Gastrocnemius medialis (tissue), 4 donors: Measurements from ENCODE around the gene IGF2BP2. TPM values are rescaled to one million over a fixed set of nuclear protein-coding genes. Genes with fewer than 3 reads are reported as not detected.
"Not testable (repeated sequence)": the region's sequence is repeated elsewhere in the genome, so short reads cannot be mapped to it uniquely, and the experiment has no call there.

Source experiments
- ATAC-seq, 2 donors: fragments of 150-250 bp; one replicate each; pipeline ENCODE4 v1.9.1; 2016
- DNase-seq, 2 donors: peaks; one replicate each; pipeline ENCODE4 v3.0.0-alpha.2; 2019
- H3K27ac ChIP-seq, 4 donors: fragments of 200-600 bp; sonication (generic); 1 replicate in 1 of 4; 2 replicates in 3 of 4; pipeline ENCODE4 v1.5.1; 2016 to 2018; ENCODE audit warnings: mild to moderate bottlenecking in 2 of 4, moderate library complexity in 1 of 4
- H3K27me3 ChIP-seq, 3 donors: fragments of 200-600 bp; sonication (generic) in 2 of 3; 1 replicate in 1 of 3; 2 replicates in 2 of 3; pipeline versions ENCODE4 v1.5.1 to v1.6.0; 2016 to 2019; ENCODE audit warnings: mild to moderate bottlenecking in 1 of 3, moderate library complexity in 1 of 3
- H3K36me3 ChIP-seq, 2 donors: fragments of 200-600 bp; sonication (generic) in 1 of 2; one replicate each; pipeline ENCODE4 v1.5.1; 2017 to 2018
- H3K4me1 ChIP-seq, 2 donors: fragments of 200-600 bp; sonication (generic) in 1 of 2; one replicate each; pipeline ENCODE4 v1.5.1; 2016 to 2017; ENCODE audit warnings: mild to moderate bottlenecking in 2 of 2
- H3K4me3 ChIP-seq, 4 donors: fragments of 200-600 bp; sonication (generic) in 3 of 4; 1 replicate in 1 of 4; 2 replicates in 3 of 4; pipeline ENCODE4 v1.5.1; 2016 to 2019; ENCODE audit warnings: mild to moderate bottlenecking in 2 of 4
- H3K9me3 ChIP-seq, 3 donors: fragments of 200-600 bp; sonication (generic) in 2 of 3; 1 replicate in 1 of 3; 2 replicates in 2 of 3; pipeline ENCODE4 v1.5.1; 2016 to 2019
- POLR2A ChIP-seq, 2 donors: fragments of 450-650 bp; IDR thresholded peaks; one replicate each; pipeline ENCODE4 v1.6.1; 2017; ENCODE audit warnings: antibody characterized with exemption in 2 of 2, mild to moderate bottlenecking in 2 of 2, moderate library complexity in 2 of 2
- in situ Hi-C, 4 donors: fragments of 200-750 bp; cut with MboI; loops; one replicate each; pipeline versions ENCODE4 v1.15.0 to v1.8.0; 2017; ENCODE audit warnings: low sequenced_read_pairs in 4 of 4
- intact Hi-C: fragments of 100-400 bp; cut with DNase I; formaldehyde crosslinking; loops from one replicate; pipeline ENCODE4 v1.15.1; 2023; ENCODE audit warnings: low total_unique reads
- total RNA-seq, 4 donors: library from RNA; depleted of rRNA; stranded (reverse); fragments of >200 nt; gene quantifications; one replicate each; pipeline versions ENCODE4 v1.1.0 to v1.2.3, GENCODE V29; 2016
- TF ChIP-seq, protein P1 (sequence below), 5 experiments: fragments of 450-650 bp in 3 of 5; fragments of 200-600 bp in 2 of 5; sonication (generic) in 2 of 5; IDR thresholded peaks in 4 of 5; conservative IDR thresholded peaks in 1 of 5; 1 replicate in 4 of 5; 2 replicates in 1 of 5; pipeline ENCODE4 v1.5.1; 2016 to 2019; ENCODE audit warnings: antibody characterized with exemption in 5 of 5, mild to moderate bottlenecking in 3 of 5, moderate library complexity in 3 of 5

The IGF2BP2 gene
- total RNA-seq, 4 donors from 2014 or later, result 0.97 to 6.3 (median 1.7) TPM

DNA sequence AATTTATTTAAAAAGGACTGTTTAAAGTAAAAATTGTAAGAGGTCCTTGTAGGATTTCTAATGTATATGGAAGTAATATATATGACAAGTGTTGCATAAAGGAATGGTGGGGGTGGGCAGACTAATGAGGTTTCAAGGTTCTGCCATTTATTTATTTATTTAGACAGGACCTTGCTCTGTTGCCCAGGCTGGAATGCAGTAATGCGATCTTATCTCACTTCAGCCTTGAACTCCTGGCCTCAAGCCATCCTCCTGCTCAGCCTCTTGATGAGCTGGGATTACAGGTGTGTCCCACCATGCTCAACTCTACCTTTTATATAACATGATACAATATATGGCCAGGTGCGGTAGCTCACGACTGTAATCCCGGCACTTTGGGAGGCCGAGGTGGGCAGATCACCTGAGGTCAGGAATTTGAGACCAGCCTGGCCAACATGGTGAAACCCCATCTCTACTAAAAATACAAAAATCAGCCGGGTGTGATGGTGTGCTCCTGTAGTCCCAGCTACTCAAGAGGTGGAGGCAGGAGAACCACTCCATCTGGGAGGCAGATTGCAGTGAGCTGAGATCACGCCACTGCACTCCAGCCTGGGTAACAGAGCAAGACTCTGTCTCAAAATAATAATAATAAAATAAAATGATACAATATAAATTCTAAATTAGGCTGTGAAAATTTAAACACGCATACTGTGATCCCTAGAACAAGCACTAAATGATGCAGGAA lies 33.8 kb upstream of the IGF2BP2 start:
- Histone ChIP-seq H3K4me1 (no peaks in the 10 kb centered on the region), H3K4me3 (no peak overlapping the region), H3K27ac (no peak overlapping the region), H3K9me3 (peaks cover 0 to 7% (median 4%) of the 10 kb centered on the region in 3 donors), H3K36me3 (no peaks in the 10 kb centered on the region), H3K27me3 (no peaks in the 10 kb centered on the region)
- DNase-seq (no peak), ATAC-seq (no peak)
- intact Hi-C loops (no loop called here), in situ Hi-C loops (no loop called here)
- TF ChIP-seq POLR2A (IDR thresholded peaks at IDR 0.05), result no peak
- TF ChIP-seq, protein P1, sequence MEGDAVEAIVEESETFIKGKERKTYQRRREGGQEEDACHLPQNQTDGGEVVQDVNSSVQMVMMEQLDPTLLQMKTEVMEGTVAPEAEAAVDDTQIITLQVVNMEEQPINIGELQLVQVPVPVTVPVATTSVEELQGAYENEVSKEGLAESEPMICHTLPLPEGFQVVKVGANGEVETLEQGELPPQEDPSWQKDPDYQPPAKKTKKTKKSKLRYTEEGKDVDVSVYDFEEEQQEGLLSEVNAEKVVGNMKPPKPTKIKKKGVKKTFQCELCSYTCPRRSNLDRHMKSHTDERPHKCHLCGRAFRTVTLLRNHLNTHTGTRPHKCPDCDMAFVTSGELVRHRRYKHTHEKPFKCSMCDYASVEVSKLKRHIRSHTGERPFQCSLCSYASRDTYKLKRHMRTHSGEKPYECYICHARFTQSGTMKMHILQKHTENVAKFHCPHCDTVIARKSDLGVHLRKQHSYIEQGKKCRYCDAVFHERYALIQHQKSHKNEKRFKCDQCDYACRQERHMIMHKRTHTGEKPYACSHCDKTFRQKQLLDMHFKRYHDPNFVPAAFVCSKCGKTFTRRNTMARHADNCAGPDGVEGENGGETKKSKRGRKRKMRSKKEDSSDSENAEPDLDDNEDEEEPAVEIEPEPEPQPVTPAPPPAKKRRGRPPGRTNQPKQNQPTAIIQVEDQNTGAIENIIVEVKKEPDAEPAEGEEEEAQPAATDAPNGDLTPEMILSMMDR (IDR thresholded peaks at IDR 0.05 in 4 of 5, conservative IDR thresholded peaks at IDR 0.05 in 1 of 5), result no peak

DNA sequence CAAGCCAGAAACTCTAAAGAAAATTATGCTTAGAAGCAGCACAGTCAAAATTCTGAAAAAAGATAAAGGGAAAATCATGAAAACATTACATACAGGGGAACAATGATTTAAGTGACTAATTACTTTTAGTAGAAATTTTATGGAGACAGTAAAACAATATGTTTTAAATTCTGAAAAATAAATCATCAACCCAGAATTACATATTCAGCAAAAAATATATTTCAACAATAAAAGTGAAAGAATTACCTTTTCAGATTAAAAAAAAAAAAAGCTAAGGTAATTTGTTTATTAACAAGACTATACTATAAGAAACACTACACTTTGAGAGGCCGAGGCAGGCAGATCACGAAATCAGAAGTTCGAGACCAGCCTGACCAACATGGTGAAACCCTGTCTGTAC lies 32.4 kb upstream of the IGF2BP2 start:
- intact Hi-C loops, result no loop called here
- no peak for DNase-seq
- Histone ChIP-seq H3K27me3 (no peaks in the 10 kb centered on the region), H3K4me3 (no peak overlapping the region), H3K27ac (no peak overlapping the region), H3K9me3 (peaks cover 0 to 7% (median 4%) of the 10 kb centered on the region in 3 donors), H3K4me1 (no peaks in the 10 kb centered on the region), H3K36me3 (no peaks in the 10 kb centered on the region)
- TF ChIP-seq, protein P1 (IDR thresholded peaks at IDR 0.05 in 4 of 5, conservative IDR thresholded peaks at IDR 0.05 in 1 of 5), result no peak
- TF ChIP-seq POLR2A (IDR thresholded peaks at IDR 0.05), result no peak
- no peak for ATAC-seq
- in situ Hi-C loops, result no loop called here

DNA sequence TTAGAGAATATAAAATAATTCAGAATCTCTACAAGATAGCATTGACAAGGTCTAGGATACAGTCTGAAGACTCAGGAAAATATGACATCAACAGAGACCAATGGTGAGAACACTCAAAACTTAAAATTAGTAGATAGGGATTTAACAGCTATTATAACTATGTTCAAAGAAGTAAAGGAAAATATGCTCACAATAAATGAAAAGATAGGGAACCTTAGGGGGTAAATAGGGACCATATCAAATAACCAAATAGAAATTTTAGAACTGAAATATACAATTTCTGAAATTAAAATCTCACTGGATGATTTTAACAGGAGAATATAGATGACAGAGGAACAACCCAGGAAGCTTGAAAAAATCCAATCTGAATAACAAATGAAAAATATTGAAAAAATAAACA lies 31.8 kb upstream of the IGF2BP2 start:
- H3K27ac ChIP-seq, result no peak overlapping the region
- no peaks in the 10 kb centered on the region for H3K27me3 ChIP-seq
- peaks cover 0 to 7% (median 4%) of the 10 kb centered on the region in 3 donors for H3K9me3 ChIP-seq
- no peaks in the 10 kb centered on the region for H3K4me1 ChIP-seq
- ATAC-seq (no peak), DNase-seq (no peak)
- TF ChIP-seq, protein P1 (IDR thresholded peaks at IDR 0.05 in 4 of 5, conservative IDR thresholded peaks at IDR 0.05 in 1 of 5), result no peak
- no peak for TF ChIP-seq POLR2A (IDR thresholded peaks at IDR 0.05)
- in situ Hi-C loops, result no loop called here
- H3K4me3 ChIP-seq, result no peak overlapping the region
- intact Hi-C loops, result no loop called here
- H3K36me3 ChIP-seq, result no peaks in the 10 kb centered on the region

DNA sequence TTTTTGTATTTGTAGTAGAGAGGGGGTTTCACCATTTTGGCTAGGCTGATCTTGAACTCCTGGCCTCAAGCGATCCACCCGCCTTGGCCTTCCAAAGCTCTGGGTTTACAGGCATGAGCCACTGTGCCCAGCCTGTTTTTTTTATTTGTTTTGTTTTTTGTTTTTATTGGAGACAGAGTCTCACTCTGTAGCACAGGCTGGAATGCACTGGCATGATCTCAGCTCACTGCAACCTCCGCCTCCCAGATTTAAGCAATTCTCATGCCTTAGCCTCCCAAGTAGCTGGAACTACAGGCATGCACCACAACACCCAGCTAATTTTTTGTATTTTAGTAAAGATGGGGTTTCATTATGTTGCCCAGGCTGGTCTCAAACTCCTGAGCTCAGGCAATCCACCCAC lies 28.9 kb upstream of the IGF2BP2 start:
- ATAC-seq, H3K4me1 ChIP-seq, DNase-seq, H3K36me3 ChIP-seq, in situ Hi-C loops, H3K27me3 ChIP-seq, H3K27ac ChIP-seq, intact Hi-C loops, H3K4me3 ChIP-seq, H3K9me3 ChIP-seq: not testable (repeated sequence)

DNA sequence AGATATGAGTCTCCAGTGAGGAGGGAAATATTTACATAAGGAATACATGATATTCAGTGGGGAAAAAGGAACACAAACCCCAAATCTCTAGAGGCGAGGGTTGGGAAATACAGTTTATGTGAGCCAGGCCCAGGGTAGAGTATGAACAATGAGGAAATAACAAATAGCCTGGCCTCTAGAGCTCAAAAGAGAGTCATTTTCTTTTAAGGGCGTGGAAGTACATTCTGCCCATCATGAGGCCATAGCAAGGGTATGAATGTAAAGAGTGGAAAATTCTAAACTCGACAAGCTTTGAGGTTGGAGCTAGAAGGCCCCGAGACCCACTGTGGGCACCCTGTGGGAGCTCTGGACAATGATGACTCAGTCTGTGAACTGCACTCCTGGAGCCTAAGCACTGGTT lies 27.8 kb upstream of the IGF2BP2 start:
- Histone ChIP-seq H3K36me3 (no peaks in the 10 kb centered on the region), H3K4me1 (no peaks in the 10 kb centered on the region), H3K9me3 (peaks cover 0 to 7% (median 4%) of the 10 kb centered on the region in 3 donors), H3K4me3 (no peak overlapping the region), H3K27me3 (no peaks in the 10 kb centered on the region), H3K27ac (no peak overlapping the region)
- TF ChIP-seq POLR2A (IDR thresholded peaks at IDR 0.05), result no peak
- TF ChIP-seq, protein P1 (IDR thresholded peaks at IDR 0.05 in 4 of 5, conservative IDR thresholded peaks at IDR 0.05 in 1 of 5), result no peak
- in situ Hi-C loops, result no loop called here
- no peak for ATAC-seq
- DNase-seq, result no peak
- intact Hi-C loops, result no loop called here
